ENCODE data around the gene VPS54. TPM values are rescaled to one million over a fixed set of nuclear protein-coding genes. Genes with fewer than 3 reads are reported as not detected.

VPS54 gene, protein sequence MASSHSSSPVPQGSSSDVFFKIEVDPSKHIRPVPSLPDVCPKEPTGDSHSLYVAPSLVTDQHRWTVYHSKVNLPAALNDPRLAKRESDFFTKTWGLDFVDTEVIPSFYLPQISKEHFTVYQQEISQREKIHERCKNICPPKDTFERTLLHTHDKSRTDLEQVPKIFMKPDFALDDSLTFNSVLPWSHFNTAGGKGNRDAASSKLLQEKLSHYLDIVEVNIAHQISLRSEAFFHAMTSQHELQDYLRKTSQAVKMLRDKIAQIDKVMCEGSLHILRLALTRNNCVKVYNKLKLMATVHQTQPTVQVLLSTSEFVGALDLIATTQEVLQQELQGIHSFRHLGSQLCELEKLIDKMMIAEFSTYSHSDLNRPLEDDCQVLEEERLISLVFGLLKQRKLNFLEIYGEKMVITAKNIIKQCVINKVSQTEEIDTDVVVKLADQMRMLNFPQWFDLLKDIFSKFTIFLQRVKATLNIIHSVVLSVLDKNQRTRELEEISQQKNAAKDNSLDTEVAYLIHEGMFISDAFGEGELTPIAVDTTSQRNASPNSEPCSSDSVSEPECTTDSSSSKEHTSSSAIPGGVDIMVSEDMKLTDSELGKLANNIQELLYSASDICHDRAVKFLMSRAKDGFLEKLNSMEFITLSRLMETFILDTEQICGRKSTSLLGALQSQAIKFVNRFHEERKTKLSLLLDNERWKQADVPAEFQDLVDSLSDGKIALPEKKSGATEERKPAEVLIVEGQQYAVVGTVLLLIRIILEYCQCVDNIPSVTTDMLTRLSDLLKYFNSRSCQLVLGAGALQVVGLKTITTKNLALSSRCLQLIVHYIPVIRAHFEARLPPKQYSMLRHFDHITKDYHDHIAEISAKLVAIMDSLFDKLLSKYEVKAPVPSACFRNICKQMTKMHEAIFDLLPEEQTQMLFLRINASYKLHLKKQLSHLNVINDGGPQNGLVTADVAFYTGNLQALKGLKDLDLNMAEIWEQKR
- total RNA-seq, result 27.5 TPM

DNA sequence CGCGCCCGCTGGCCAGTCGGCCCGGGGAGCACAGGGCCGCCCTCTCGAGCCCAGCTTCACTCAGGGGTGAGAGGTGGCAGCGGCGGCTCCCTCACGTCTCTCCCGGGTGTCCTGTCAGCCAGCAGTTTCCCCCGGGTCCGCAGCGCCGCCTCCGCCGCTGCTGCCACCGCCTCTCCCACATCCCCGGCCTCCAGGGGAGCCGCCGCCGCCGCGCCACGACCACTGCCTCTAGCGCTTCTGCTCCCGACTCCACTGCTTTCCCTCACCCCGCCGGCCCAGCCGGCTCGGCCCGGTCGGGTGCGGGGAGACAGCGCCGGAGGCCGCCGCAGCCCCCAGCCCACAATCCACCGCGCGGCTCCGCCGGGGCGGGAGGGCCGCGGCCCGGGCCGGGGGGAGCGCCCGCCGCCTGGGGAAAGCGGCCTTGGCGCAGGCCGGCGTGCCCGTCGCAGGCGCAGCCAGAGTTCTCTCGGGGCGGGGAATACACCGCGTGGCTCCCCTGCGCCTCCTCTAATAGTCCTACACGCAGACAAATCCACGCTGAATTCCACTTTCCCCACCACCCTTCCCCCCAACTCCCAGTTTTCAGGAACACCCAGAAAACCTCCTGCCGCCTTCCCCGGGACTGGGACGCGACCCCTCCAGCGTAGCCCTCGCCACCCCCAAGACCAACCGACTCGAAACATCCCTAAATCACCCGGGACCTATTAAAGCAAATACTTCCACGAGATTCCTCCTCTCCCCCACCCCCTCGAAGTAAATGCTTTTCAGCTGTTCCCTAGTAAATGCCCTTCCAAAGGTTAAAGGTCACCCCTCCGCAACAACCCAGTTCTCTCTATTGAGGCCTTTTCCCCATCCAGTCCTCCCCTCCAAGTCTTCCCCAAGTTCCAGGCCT is at the start of gene VPS54:
Gene VPS54, minus strand, starts transcription at position 346 of the 892 bp plus-strand sequence. CDS start 35,429 bp downstream, outside the sequence.
- peak; percentile 61 for DNase-seq (ENCODE audit: low spot score)

DNA sequence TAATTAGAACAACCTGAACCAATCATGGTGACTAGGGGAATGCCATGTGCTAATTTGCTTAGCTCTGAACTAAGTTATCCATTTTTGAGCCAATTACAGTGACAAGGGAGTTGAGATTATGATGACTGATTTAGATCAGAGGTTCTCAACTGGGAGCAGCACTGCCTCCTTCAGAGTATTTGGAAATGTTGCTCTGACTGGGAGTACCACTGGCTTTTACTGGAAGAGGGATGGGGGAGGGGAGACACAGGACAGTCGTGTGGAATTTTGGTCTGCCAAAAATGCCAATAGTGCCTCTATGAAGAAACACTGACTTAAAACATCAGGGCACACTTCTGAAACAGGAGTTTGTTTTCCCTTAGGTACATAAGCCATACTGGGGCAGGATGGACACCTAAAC is 48.1 kb upstream of the VPS54 start:
- DNase-seq (ENCODE audit: low spot score), result no peak

DNA sequence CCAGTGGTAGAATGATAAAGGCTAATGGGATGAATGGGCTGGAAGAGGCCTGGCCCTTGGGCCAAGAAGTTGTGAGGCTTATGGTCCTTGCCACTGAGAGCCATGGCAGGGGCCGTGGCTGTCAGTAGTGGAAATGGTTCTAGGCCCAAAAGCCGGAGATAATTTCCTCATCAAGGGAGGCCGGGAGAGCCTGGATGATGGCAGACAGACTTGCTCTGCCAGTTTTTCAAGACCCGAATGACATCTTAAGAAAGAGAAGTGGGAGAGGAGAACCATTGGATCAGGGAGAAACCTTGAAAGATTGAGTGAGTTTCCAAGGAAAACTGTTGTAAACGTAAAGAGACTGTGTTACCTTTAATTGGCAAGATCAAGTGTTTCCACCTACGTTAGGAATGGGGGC is 46.3 kb upstream of the VPS54 start:
- no peak for DNase-seq (ENCODE audit: low spot score)

DNA sequence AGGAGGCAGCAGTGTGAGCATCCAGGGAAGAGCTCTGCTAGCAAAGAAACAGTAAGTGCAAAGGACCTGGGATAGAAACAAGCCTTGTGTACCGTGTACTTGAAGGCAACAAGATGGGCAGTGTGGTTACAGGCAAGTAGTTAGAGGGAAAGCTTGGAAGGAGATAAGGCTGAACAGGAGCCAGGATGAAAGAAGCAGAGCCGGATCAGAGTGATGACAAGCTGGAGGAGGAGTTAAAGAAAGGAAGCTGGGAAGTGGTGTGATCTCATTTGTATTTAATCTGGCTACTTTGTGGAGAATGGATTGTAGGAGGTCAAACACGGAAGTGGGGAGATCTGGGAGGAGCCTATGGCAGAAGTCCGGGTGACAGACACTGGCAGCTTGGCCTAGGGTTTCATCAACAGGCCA is 44.7 kb upstream of the VPS54 start:
- no peak for DNase-seq (ENCODE audit: low spot score)

DNA sequence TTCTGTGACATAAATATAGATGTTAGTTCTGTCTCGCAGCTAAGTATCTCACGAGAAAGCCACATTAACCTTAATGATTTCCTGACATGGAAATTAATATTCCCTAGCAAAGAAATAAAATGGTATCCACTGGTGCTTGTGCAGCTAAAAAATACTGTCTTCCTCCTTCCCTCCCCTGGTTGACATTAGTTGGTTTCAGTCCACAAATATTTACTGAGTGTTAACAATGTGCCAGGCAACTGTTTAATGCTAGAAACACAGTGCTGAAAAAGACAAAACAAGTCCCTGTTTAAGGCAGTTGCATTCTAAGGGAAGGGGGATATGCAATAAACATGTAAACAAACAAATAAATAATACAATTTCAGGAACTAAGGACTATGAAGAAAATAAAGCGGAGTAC is 44.2 kb upstream of the VPS54 start:
- DNase-seq (ENCODE audit: low spot score), result no peak

DNA sequence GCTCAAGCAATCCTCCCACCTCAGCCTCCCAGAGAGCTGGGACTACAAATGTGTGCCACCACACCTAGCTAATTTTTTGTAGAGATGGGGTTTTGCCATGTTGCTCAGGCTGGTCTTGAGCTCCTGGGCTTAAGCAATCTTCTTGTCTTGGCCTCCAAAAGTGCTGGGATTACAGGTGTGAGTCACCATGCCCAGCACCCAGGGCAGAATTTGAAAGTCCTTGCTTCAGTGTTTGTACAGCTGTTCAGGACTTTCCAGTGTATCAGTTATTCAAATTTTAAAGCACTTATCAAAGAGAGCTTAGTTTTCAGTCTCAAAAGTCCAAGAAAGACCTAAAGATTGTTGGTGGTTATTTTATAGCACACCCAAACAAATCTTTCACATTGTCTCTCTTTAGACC is 43.6 kb upstream of the VPS54 start:
- no peak for DNase-seq (ENCODE audit: low spot score)

DNA sequence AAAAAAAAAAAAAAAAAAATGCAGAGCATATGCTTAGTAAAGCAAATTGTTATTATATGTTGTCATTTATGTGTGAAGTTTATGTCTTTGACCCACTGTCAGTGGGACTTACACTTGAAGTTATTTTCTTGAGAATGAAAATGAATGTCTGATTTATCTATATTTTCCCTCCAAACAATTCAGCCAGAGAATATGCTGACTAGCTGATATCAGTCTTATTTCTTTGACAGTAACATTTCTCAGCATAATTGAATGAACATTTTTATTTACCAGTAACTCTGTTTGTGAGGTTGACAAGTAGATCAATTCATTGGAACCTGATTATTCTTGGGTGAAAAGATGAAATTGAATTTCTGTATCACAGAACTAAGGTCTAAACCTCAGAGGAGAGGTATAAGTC is 40.0 kb upstream of the VPS54 start:
- no peak for DNase-seq (ENCODE audit: low spot score)

DNA sequence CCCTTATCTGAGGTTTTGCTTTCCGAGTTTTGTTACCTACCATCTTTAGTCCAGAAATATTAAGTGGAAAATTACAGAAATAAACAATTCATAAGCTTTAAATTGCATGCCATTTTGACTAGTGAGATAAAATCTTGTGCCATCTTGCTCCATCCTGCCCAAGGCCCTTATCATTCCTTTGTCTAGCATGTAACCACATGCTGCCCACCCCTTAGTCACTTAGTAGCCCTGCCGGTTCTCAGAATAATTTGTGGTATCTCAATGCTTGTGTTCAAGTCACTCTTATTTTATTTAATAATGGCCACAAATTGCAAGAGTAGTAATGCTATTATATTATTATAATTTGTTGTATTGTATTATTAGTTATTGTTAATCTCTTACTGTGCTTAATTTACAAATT is 36.8 kb upstream of the VPS54 start:
- no peak for DNase-seq (ENCODE audit: low spot score)

DNA sequence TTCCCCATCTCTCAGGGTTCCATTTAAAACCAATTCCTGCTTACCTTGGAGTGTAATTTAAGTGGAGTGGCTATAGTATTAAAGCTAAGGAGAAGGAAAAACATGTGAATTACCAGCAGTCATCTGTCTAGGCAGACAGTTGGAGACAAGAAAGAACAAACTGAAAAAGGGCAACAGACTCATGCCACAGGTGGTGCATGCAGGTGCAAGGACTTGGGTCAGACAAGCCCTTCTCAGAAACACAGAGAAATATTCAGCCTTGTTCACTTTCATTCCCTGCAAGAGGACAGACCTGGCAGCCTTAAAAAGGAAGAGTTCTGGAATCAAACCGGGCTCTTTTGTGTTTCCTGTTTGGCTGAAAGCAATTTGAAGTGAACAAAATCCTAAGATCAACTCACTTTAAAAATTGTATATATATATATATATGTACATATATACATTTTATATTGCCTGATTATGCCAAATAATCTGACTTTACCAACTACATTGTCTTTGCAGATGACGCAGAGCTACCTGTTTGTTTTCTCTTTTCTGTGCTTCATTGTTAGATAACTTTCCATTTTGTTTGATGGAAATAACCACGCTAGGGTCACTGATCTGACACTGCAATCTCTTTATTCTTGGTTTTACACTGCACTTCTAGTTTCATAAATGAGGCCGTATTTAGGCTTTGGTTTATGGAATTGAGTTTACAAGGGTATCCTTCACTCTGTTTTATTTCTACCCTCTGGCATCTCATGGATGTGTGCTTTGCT is 35.1 kb upstream of the VPS54 start:
- DNase-seq (ENCODE audit: low spot score), result no peak

DNA sequence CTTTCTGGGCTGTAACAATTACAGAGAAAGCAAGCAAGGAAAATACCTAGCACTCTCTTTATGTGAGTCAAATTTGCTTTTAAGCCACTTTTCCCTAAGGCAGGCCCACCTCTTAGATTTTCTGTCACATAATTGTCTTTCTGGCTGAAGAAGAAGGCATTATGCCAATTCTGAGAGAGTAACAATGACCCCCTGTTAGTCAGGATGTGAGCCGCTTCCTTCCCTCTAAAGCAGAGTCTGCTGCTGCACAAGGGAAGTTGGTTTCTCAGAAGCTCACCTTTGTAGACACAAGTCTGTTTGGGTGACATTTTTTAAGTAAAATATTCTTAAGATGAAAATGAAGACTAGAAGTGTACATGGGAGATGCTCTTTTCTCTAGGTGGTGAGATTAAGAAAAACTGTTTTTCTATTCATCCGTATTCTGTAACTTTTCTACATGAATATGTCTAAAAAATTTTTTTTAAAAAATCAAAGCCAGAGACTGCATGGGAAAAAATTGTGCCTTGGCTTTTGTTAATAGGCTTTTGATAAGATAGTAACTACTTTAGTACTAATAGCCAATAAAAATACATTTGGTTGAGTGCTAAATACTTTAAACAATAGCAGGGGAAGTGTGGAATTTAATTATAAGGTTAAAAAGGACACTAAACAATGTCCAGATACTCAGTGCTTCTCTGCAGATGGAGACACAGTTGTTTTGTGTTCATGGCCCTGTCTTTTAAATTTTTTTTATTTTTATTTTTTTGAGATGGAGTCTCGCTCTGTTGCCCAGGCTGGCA is 33.4 kb upstream of the VPS54 start:
- no peak for DNase-seq (ENCODE audit: low spot score)

DNA sequence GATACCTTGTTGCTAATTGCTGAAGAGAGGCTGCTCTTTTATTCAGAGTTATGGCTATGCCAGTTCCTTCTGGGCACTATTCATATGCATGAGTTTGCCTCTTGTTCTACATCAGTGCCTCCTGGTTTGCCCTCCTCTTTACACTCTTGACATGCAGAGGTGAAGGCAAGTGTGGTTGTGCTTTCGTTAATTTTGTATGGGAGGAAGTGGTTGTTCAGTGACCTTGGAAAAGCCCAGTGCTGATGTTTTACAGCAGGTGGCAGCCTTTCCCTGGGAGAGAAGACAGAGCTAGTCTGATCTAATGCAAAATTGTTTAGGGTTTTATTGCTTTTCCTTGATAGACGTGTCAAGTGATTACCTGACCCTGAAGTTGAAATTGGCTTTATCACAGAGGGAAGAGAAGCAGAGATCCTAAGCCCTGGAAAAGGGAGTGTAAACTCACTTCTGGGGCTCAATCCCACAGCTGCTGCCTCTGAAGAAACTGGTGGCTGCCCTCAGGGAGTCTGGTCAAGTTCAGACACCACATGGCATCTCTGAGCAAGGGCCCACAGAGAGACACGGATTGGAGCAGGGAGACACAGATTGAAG is 30.5 kb upstream of the VPS54 start:
- peak; percentile 76 for DNase-seq (ENCODE audit: low spot score)

DNA sequence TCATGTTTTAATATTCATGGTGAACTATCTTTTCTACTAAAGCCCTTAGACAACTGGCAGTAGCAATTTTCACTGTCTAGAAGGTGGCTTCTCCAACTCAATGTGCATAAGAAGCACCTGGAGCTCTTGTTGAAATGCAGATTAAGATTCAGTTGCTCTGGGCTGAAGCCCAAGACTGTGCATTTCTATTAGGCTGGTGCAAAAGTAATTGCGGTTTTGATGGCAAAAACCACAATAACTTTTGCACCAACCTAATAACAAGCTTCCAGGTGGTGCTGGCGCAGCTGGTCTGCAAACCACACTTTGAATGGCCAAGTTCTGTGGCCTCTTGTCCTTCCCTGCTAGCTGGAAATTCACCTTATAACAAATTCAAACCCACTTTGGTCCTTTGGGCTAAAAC is 26.7 kb upstream of the VPS54 start:
- DNase-seq (ENCODE audit: low spot score), result no peak

DNA sequence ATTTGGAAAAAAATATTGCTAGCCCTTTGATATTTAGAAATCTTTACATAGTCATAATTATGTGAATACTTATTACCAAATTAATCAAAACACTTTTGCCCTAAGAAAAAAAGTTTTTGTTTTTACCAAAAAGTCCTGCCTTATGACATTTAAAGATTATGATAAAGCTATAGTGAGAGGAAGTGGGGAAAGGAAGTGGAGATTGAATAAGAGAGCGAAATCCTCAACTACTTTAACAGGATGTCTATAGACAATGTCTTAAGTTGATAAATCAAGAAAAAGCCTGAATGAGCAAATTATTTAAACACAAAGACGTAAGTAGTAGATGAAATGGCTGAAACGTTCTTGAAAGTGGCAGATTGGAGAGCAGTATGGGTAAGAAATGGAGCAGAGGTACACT is 20.9 kb upstream of the VPS54 start:
- no peak for DNase-seq (ENCODE audit: low spot score)

DNA sequence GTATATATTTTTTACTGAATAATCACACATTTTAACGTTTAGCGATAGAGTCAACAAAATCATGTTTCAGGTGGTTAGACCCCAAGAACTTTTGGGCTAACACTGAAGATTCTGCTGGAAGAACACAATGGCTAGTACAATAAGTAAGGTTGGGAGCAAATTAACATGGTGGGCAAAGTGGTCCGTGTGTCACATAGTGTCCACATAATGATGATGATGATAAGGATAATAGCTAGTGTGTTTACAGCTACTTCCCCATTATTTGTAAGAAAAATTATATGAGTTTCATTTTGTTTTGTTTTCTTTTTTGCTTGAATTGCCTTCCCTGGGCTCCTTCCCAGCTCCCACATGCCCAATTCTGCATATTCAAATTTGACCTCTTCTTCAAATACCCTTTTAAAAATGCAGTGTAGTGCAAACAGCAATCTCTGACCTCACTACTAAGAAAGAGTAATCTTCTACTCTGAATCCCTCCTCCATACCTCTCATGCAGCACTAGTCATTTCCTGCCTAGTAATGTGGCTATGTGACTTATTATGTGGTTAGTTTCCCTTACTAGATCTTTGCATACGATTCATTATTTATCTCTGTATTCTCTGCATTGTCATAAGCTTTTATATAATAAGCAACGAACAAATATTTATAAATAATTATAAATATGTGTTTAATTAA is 16.9 kb upstream of the VPS54 start:
- DNase-seq (ENCODE audit: low spot score), result no peak

DNA sequence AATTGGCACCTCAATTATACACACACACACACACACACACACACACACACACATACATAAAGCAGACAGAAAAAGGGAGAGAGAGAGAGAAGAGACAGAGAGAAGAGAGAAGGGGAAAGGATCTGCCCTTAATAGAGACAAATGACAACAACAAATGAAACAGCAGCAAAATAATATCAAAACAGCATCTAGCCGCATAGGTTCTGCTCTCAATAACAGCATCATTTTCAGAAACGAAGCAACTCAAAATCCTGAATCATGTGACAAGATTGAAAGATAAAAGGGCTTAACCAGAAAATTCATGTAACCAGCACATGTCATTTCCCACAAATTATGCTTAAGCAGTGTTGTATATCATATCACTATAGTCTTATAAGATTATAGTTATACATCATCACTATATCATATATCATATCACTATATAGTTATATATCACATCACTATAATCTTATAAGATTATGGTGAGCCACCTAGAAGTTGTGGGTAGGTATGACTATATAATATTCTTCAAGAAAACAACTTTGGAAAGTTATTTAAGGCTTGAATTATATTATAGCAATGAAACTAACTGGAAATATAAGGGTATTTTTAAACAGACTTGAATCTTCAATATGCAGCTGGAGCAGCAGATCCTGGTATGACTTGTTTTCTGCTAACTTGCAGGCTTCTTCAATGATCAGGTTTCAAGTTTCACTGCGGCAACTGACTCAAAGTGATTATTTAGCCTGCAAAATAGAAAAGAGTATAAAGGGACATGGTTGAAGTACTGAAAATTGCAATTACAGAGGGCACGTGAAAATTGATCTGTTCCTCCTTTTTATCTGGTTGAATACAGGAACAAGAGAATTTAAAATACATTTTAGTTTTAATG is 16.1 kb upstream of the VPS54 start:
- no peak for DNase-seq (ENCODE audit: low spot score)

DNA sequence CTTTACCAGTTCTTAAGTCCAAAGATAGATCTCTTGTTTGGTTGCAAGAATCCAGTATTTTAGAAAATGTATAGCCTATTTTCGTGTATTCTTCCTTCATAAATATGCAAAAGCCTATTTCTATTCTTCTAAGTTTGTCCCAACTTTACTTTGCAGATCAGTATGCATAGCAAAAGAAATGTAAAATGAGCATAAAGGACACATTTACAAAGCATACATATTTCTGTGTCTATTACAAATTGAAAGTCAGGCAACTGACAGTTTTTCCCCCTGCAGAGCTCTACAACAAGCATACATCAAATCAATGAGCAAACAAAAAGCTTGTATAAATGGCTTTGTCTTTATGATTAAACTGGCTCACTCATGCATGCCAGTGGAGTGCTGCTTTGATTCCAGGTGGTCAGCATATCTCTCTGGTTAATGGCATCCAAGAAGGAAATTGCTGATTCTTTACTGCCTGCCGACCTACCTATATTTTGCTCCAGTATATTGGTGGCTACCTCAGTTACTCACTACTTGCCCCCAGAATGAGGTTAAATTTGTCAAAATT is 10.0 kb upstream of the VPS54 start:
- DNase-seq (ENCODE audit: low spot score), result no peak

DNA sequence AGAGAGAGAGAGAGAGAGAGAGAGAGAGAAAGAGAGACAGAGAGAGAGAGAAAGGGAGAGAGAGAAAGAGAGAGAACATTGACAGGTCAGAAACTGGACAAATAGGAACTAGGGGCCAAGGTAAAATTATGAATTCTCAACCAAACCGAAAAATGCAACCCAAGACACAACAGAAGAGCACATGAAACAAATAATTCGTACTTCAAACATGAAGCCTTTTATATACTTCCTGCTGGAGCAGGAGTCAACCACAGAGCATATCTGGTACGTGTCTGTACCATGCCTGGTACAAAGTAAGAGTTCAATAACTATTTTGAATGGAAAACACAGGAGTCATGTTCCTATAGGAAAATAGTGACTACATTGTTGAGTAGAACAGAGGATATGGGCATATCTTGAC is 6.5 kb upstream of the VPS54 start:
- DNase-seq (ENCODE audit: low spot score), result no peak

Data from ureter (tissue), 1 donor.